HK-2 (cell line): ENCODE results near the gene IL20RA.
"Not testable (repeated sequence)": the region's sequence is repeated elsewhere in the genome, so short reads cannot be mapped to it uniquely, and the experiment has no call there.

Experiments
- DNase-seq: peaks from one replicate; pipeline ENCODE4 v3.0.0-alpha.2; 2018; ENCODE audit not compliant: unreplicated experiment

IL20RA gene

DNA sequence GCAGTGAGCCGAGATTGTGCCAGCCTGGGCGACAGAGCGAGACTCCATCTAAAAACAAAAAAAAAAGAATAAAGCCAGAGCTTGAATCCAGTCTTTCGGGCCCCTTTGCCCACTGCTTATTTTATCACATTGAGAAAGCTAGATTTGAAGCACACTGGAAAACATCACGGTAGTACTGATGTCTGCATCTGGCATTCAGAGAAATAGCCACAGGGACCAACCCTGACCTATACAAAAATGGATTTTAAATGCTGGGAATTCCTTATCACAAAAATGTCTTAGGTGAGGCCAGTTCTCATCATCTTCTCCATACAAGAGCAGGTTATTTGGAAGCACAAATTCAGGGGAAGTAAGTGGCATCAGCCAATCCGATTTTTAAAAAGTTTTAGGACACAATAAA, 73.2 kb downstream of the IL20RA start:
- no peak for DNase-seq

DNA sequence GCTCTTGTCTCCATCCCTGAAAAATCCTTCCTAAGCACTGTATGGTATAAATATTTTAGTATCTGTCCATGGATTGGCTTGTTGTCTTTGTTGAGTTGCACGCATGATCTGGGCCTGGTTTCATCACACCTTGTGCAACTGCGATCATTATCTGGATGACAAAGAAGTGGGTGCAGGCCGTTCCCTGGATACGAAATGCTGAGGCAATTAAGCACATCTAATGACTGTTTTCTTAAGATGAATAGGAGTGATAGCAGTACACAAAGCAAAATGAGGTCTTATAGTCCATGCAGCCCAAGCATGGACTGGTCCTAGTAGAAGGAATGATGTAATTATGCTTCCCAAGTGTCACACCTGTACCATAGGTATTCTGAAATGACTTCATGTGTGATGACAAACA, 74.8 kb downstream of the IL20RA start:
- no peak for DNase-seq

DNA sequence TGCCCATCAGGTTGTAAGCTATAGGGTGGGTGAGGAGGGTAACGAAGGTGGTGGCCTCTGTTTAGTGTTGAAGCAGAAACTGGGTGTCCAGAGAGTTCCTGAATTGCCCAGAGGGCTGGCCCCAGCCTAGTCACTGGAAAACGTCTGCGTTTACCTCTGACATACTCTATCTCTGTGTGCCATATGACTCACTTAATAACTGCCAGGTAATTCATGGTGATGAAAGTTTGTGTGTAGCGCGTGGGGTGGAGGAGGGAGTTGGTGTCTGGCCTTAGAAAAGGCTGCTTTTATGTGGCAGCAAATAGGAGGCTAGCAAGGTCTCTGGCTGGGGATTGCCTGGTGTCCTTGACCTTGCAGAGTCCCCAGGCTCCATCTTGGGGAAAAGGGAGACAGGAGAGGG, 75.3 kb downstream of the IL20RA start:
- DNase-seq, result no peak

- DNase-seq, result no peak
Observed at GRCh38 chr6:136968837-136969236, 75.9 kb downstream of the IL20RA start.

DNA sequence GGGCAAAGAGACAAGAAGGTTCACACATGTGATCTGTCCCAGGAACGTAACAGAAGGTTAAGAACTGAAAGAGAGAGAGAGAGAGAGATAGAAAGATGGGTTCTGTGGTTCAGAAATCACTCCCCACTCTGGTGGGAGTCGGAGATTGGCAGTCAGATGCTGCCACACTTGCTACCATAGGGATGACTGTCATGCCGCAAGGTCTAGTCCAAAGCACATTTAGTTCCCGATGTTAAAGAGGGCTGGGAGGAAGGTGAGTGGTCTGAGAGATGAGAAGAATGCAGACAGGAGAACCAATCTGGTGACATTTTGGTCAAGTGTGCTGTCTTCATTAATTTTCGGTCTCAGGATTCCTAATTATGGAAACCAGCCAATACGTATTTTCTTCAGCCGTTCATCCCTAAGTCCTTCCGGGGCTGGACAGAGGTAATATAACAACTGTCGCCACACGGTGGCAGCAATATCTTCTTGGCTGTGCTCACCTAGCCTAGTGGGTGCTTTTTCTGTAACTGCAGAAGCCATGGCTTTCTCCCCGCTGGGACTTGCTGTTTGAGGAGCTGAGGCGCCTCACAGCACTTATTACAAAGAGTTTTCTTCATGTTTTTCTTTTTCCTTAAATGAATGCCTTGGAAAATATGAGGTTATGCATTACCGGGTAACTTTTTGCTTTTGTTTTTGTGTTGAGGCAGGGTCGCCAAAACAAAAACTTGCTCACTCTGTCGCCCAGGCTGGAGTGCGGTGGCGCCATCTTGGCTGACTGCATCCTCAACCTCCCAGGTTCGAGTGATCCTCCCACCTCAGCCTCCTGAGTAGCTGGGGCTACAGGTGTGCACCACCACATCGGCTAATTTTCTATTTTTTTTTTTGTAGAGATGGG, 76.7 kb downstream of the IL20RA start:
- DNase-seq, result peak; percentile 41

GRCh38 chr6:136964398-136964797, 80.4 kb downstream of the IL20RA start:
- no peak for DNase-seq

GRCh38 chr6:136963259-136963658, 81.5 kb downstream of the IL20RA start:
- DNase-seq, result no peak

- DNase-seq, result no peak
Observed at GRCh38 chr6:136962661-136963060, 82.1 kb downstream of the IL20RA start.

DNA sequence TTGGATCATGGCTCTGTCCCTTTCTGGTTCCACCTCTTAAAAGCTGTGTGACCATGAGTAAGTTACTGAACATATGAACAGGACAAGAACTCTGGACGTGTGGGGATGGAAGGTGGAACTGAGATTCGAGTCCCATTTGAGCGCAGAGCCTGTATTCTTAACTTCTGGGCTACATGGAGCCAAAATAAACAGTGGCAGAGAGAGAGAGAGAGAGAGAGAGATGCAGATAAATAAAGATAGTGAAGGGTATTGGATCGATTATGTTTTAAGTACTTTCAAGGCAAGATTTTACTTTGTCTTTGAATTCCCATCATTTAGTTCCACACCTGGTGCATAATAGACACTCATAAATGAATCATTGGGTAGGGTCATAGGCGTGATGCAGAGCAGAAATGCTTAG, 82.9 kb downstream of the IL20RA start:
- DNase-seq, result no peak

- no peak for DNase-seq
Observed at GRCh38 chr6:136960781-136961180, 84.0 kb downstream of the IL20RA start.

- not testable (repeated sequence) for DNase-seq
Observed at GRCh38 chr6:136959935-136960334, 84.8 kb downstream of the IL20RA start.

- no peak for DNase-seq
Observed at GRCh38 chr6:136959471-136959891, 85.3 kb downstream of the IL20RA start.

DNA sequence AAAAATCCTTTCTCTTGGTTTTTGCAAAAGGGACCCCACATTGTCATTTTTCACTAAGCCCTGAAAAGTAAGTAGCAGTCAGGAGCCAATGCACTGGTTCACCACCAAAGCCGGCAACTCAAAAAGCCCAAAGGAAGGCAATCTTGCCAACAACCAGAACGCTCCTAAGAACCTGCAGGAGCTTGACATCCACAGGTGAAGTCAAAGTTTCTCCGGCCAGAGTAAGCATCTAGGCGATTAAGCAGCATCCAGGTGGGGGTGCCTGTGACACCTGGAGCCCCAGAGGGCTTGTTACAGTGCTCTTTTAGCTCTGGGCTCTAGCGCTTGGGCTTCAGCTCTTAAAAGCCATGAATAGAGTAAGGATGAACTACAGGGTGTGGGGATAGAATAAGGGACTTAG, 86.6 kb downstream of the IL20RA start:
- DNase-seq, result no peak

DNA sequence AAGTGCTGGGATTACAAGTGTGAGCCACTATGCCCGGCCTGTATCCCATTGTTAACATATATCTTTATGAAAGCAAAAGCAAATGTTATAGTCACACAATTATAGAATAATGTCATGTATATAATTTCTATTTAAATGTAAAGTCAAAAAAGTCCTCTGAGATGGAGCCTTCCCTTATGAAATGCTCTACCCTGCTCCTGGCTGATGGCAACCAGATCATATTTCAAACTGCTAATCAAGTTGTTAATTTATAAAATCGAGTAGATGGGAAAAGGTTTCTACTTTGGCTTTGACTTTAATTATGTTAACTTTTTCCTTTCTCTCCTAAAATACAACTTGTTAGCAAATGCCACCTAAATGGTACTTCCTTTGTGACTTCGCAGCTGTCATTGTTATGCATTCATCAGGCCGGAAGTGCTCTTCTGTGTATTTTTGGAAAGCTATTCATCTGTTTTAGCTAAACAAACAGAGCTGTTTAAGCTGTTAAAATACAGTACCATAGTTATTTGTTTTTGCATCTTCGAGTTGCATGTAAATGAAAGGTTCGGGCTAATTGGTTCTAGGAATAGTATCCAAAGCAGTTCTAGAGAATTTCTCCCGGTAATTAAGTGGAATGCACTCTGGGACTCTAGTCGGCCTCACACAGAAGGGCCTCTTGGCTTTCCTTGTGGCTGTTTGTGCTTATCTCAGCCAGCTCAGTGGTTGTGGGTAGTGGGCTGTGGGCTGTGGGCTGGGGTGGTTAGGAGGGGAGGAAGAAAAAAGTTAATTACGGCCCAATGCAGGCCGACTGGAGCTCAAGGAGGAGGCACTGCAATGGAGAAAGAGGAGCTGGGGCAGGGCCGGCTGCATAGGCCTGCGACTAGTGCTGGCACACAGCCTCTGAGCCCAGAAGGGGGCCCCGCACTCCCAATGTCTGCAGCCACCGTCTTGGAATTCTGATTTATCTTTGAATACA, 87.9 kb downstream of the IL20RA start:
- no peak for DNase-seq

GRCh38 chr6:136955123-136955522, 89.6 kb downstream of the IL20RA start:
- no peak for DNase-seq

DNA sequence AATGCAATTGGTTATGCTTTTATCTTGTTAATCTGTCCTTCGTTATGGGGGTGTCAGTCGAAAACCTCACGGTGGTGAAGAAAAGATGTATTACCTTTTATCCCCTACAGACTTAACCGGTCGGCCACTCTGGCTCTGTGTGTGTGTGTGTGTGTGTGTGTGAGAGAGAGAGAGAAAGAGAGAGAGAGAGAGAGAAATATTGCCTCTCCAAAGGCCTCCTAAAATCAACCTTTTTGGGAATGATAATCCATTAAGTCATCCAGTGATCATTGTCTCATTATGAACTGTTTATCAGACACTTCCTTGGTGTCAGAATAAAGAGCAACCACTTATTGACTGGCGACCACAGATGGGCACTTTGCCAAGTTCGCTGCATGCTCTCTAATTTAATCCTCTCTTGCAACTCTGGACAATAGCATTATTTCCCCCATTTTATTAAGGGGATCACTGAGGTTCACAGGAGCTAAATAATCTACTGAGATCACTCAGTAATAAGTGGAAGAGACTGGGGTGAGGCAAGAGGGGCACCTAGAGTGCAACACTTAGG, 92.0 kb downstream of the IL20RA start:
- no peak for DNase-seq

DNA sequence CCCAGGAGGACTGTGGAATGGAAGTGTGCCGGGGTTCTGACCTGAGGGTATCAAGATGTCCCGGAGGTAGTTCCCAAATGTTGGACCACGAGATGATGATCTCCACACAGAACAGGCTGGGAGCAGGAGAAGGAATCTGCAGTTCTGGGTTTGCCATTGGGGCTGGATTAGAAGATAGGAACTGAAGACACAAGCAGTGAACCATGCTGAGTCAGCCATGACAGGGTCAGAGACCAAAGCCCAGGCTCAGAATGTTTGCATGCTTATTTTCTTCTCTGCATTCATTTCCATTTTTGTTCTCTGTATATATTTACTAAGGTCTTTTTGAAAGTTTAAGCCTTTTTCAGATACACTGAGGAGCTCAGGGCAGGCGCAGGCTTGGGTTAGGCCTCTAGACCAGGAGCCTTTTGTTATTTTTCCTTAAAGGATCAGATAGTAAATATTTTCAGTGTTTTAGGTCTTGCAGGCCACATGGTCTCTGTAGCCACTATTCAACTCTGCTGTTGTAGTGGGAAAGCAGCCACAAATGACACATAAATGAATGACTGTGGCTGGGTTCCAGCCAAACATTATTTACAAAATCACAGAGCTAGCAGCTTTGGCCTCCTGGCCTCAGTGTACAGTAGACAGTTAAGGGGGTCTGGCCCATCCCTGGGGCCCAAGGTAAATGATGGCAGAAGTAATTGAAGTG, 94.2 kb downstream of the IL20RA start:
- no peak for DNase-seq
